HG03045 (cell line): ENCODE data around the gene LMBR1.

Source experiments
- ATAC-seq: cut with Tn5 transposase; IDR thresholded peaks from one replicate; pipeline ENCODE4 v1.9.1; 2021; ENCODE audit warnings: mild to moderate bottlenecking, moderate library complexity; ENCODE audit not compliant: unreplicated experiment

Gene LMBR1

DNA sequence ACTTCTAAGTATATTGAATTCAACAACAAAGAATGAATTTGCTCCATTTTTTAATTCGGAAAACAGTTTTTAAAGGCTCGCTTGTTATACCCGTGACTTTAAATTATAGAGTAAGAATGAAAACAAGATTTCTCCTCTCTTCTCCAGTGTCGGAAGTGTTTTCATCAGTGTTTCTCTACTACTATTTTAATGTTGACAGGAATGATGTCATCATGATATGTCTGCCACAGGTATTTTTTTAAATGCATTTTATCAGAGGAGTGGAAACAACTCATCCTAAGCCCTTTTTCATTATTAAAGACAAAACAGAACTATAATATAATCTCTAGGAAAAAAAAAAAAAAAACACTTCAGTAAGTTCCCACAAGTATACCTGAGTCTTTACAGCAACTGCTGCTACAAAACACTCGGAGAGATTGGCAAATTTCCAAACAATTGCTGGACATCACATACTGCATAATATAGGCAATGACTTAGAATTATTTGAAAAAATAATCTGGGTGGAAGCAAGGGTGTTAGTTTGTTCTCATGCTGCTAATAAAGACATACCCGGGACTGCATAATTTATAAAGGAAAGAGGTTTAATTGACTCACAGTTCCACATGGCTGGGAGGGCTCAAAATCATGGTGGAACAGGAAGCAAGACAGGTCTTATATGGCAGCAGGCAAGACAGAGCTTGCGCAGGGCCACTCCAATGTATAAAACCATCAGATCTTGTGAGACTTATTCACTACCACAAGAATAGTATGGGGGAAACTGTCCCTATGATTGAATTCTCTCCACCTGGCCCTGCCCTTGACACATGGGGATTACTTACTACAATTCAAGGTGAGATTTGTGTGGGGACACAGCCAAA is 257.2 kb downstream of the LMBR1 start:
- no peak for ATAC-seq

DNA sequence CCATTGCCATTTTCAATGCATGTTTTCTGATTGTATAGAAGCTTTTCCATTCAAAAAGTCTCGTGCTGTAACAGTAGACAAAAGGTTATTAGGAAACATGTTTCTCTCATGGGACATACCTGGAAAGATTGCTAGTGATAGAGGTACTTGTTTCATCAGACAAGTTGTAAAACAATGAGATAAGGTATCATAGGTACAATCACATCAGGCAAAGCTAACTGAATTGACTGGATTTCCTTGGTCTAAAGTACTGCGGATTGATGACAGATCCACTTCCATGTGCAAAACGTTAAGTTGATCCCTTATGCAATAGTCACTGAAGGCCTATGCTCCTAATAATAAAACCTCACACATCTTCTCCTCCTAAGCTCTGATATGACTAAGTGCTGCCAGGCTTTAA is 258.9 kb downstream of the LMBR1 start:
- ATAC-seq = no peak

DNA sequence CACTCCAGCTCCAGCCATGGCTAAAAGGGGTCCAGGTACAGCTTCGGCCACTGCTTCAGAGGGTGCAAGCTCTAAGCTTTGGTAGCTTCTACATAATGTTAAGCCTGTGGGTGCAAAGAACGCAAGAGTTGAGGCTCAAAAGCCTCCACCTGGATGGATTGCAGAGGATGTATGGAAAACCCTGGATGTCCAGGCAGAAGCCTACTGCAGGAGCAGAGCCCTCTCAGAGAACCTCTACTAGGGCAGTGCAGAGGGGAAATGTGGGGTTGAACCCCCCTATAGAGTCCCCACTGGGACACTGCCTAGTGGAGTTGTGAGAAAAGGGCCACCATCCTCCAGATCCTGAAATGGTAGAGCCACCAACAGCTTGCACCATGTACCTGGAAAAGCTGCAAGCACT is 263.1 kb downstream of the LMBR1 start:
- no peak for ATAC-seq

DNA sequence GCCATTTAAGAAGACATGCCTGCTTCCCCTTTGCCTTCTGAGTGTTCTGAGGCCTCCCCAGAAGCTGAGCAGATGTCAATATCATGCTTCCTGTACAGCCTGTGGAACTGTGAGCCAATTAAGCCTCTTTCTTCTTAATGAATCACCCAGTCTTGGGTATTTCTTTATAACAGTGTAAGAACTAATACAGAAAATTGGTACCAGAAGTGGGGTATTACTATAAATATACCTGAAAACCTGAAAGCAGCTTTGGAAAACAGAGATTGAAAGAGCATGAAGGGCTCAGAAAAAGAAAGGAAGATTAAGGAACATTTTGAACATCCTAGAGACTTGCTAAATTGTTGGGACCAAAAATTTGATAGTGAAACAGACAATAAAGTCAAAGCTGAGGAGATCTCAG is 264.4 kb downstream of the LMBR1 start:
- no peak for ATAC-seq
